GM19438 (cell line): ENCODE measurements around the gene AUP1.
A peak's percentile ranks its signal among the peaks of the same experiment; 100 is the strongest.

Source experiments
- ATAC-seq: cut with Tn5 transposase; IDR thresholded peaks from one replicate; pipeline ENCODE4 v1.9.1; 2021; ENCODE audit warnings: low read depth; ENCODE audit not compliant: unreplicated experiment

AUP1 gene

DNA sequence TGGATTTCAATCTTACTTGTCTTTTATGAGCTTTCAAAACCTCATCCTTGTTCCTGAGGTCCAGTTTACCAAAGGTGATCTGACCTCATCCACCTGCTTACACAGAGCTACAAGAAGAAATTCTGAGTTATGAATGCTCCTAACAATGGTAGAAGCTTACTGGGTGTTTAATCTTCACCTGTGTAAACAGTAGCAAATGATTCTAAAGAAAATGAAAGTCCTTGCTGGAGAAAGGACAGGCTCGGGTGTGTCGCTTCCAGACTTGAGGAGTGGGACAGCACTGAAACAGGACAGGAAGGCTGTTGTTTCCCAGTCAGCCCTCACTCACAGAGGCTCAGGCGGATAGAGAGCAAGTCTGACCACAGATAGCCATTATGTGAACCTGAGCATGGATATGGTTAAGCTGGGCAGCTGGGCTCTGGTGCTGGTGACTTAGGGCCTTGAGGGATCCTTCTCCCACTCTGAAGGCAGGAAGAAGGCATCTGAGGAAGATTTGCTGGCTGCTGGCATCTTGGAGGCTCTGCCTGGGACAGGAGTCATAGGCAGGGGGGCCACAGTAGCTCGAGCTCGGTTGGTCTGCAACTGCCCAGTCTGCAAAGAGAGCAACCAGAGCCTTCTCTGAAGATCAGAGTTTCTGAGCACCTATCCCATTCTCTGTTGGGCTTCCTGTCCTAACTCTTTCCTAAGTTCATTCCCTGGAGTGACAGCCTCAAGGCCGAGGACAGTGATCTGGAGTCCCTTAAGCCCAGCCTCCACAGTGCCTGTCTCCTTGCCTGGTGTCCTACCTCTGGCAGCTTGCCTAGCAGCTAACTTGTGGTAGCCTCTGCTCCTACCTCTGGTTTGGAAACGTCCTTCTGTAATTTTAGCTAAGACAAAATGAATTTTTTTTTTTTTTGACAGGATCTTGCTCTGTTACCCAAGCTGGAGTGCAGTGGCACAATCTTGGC lies 29.1 kb upstream of the AUP1 start:
- no peak for ATAC-seq

DNA sequence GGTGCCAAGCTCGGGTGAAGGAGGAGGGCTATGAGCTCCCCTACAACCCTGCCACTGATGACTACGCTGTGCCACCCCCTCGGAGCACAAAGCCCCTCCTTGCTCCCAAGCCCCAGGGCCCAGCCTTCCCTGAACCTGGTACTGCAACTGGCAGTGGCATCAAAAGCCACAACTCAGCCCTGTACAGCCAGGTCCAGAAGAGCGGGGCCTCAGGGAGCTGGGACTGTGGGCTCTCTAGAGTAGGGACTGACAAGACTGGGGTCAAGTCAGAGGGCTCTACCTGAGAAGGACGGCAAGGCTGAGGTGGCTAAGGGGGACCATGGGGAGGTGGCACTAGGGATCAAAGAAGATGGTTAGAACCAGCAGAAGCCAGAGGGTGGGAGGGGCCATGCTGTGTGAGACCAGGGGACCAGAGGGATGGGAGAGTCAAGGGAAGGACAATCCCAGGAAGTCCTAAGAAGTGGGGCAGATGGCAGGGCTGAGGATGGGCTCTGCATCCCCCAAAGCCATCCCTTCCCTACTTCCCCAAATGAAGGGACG lies 27.4 kb upstream of the AUP1 start:
- no peak for ATAC-seq

DNA sequence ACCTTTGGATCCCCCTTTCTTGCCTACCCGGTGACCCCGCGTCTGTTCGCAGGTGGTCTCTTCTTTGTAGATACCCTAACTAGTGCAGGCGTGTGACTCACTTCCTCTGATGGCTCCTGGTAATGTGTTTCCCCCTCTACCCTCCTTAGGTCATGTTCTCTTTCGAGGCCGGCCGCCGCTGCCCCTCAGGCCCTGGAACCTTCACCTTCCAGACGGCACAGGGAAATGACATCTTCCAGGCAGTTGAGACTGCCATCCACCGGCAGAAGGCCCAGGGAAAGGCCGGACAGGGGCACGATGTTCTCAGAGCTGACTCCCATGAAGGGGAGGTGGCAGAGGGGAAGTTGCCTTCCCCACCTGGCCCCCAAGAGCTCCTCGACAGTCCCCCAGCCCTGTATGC lies 26.7 kb upstream of the AUP1 start:
- no peak for ATAC-seq

DNA sequence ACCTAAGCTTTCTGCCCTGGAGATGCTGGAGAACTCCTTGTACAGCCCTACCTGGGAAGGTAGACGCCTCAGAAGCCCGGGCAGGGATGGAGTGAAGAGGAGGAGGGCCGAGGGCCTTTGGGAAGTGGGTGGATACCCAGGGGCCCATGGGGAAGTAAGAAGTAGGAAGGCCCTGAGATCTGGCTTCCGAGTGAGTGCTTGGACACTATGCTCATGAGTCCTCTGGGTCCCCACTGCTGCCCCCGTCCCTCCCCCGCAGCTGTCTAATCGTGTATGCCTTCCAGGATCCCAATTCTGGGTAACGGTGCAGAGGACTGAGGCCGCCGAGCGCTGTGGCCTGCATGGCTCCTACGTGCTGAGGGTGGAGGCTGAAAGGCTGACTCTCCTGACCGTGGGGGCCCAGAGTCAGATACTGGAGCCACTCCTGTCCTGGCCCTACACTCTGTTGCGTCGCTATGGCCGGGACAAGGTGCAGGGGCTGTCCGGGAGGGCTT lies 26.2 kb upstream of the AUP1 start:
- ATAC-seq = no peak

DNA sequence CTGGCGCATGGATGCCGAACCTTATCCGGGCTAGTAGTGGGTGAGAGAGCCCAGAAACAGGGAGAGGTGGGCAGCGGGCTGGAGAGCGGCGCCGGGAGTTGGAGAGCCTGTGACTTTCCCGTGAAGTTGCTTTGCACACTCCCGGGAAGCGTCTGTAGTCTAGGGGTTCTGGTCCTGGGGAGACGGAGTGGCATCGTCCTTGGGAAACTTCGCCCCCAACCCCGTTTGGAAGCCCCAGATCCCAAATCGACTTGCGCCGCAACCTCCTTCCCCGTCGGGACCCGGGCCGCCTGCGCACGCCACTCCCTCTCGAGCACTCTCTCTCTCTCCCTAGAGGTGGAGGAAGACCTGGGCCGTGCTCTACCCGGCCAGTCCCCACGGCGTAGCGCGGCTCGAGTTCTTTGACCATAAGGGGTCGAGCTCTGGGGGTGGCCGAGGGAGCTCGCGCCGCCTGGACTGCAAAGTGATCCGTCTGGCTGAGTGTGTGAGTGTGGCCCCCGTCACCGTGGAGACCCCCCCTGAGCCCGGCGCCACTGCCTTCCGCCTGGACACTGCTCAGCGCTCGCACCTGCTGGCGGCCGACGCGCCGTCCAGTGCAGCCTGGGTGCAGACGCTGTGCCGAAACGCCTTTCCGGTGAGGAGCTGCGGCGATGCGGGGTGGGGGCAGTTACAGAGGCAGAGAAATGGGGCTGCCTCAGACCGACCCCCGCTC lies 25.5 kb upstream of the AUP1 start:
- peak; percentile 40 for ATAC-seq

DNA sequence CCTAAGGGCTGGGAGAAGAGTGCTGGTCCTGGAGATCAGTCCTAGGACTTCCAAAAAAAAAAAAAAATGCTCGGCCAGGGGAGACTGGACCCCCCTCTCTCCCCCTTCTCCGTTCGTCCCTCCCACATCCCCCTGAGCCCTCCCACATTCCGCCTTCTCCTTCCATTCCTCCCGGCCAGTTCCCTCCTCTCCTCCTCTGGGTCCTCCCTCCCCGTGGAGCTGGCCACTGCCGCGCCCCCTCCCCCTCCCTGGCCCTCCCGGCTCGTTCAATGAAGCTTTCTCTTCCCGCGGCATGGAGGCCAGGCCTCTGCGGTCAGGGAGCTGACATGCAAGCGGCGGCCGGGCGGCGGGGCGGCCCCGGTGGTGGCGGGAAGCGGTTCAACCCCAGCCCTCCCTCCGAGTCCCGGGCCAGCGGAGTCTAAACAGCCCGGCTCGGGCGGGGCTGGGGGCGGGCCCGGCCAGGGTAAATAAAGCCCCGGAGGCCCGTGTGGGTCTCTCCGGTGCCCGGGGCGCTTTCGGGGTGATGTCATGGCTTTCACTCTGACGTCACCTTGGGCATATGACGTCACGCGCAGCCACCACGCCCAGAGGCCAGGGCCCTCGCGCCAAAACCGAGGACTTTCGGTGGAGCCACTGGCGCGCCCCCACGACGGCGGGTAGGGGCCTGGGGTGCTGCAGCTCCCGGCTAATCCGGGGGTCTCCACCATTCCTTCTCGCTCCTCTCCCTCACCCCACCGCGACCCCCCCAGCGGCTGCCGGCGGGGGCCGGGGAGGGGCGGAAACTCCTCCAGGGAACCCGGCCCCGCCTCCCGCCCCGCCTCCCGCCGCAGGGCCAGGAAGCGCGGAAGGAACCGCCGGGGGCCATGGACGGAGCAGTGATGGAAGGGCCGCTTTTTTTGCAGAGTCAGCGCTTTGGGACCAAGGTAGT lies 24.6 kb upstream of the AUP1 start, which contains the start of the genes DOK1 and LOXL3:
DOK1 (plus strand) TSS at position 829 of the 928 bp plus-strand sequence; CDS start at position 864, 35 bp downstream.
LOXL3 (minus strand) TSS at position 51 of the 928 bp plus-strand sequence. CDS start 1,308 bp downstream, outside the sequence.
- peak; percentile 44 for ATAC-seq

DNA sequence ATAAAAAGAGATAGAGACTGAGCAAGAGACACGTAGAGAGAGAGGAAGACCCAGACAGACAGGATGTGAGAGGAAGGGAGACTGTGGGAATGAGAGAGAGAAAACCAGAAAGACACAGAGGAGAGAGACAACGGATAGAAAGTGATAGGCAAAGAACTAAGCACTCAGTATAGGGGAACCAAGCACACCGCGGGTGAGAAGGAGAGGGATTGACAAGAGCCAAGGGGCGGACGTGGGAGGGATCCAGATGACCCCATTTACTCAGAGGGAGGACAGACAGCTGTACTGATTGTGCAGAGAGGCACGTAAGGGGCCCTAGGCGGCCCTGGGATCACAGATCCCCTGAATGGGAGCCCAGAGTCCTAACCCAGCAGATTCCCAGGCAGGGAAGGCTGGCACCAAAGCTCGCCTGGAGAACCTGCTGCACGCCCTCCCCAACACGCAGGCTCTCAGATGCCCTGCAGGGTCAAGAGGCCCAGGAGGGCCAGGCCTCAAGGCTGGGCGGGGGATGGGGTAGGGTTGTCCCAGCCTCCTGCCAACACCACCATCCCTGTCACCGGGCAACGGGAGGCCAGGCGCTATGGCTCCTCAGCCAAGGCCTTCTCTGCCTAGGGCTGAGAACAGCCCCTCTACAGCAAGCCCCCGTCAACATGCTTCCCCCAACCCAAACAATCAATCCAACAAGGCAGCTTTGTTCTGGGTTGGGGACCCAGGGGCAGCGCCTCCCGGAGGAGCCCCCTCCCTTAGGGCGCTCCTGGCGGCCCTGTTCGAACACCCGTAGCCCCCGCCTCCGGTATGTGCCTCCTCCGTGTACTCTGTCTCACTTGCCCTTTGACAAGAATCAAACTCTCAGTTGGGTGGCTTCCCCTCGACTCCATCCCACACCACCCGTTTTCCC lies 23.7 kb upstream of the AUP1 start:
- ATAC-seq = no peak

DNA sequence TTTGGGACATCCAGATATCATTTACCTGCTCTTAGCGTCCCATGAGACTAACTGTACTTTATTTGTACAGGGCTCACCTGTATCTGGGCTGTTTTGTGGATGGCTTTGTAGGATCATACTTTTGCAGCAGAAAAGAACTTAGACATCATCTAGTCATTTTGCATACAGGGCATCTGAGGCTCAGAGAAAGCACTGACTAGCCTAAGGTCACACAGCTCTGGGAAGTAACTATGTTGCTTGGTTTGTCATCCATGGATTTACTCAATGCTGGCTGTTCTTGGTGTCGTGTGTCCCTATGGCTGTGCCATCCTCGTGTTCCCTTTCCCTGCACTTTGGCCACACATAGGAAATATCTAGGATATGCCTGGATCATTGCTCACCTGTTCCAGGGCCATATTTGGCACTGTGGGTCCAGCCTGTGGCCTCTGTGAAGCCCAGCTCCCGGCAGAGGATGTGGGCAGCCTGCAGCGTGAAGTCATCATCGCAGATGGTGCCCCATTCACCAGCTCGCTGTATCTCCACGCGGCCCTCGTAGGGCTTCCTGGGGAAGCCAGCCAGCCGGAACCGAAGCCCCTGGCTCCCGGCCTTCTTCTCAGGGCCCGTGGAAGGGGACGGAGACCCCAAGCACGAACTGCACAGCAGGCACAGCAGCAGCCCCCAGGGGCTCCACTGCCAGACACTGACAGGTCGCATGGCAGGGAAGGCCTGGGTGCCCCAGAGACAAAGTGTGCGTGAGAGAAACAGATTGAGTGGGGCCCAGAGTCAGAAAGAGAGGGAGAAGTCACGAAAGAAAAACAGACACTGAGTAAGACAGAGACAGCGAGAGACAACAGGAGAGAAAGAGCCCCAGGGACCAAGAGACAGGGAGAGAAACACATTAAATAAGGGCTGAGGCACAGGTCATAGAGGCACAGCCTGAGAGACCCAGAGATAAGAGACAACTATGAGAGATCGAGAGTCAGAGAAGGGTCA lies 22.7 kb upstream of the AUP1 start:
- no peak for ATAC-seq

DNA sequence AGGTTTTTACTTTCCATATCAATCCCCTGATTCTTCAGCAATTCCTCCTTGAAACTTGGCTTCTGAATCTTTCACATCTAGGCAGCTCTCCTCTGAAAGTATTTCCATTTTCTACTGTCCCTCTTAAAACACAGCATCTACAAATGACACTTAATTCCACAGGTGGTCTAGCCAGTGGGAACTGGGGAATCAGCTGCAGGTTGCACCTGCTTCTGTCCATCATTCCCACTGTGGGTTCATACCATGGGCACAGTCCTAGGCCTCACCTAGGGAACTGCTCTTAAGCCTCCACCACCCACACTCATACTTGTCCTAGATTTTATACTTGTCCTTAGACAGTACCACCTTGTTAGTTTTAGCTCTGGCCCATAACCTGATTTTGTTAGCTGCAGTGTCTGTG lies 22.0 kb upstream of the AUP1 start:
- ATAC-seq = no peak

DNA sequence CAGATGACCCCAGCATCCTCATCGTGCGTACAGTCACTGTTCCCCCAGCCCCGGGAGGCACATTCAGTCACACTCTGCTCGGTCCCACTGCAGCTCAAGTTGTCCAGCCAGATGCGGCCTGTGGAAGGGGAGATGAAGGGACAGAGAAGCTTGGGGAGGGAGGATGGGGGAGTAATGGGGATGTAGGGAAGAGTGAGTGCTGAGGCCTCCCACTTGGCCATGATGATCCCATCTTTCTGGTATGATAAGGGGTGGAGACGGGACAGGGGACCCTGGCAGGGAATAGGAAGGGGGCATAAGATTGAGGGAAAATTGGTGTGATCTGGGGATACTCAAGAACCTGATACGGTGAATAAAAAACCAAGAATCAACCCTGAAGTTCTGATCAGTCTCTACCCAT lies 20.7 kb upstream of the AUP1 start:
- no peak for ATAC-seq

DNA sequence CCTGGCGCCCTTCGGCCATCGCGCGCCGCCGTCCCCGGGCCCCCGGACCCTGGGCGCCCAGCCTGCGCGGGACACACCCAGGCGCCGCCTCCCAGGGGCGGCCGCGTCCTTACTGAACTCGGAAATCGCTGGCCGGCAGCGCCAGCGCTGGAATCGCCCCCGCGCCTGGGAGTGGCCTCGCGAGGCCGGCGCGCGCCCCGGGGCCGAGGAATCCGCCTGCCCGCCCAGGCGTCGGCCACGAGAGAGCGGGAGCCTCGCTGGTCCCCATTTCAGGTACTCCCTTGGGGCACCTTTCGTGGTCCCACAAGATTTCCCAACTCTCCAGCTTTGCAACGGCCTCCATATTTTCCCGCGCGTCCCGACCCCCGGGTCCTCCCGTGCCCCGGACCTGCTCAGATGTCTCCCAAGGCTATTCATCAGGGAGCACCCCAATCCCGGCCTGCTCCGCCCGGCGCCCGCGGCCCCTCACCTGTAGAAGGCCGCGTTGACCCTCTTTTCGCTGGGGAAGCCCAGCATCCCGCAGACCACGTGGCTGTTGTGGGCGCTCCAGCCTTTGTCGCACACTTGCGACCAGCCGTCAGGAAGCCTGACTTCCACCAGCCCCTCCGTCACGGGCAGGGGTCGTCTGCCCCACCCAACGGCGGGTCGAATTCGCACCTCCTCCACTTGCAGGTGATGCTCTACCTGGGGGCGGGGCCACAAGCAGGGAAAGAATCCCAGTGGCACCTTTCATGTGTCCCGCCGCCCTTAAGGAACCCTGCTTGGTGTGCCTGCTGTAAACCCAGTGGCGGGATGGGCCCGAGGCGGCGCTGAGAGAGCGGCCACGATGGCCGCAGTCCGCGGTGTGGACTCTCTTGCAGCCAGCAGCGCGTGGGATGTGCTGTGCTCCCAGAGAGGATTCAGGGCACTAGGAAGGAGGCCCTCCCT lies 19.7 kb upstream of the AUP1 start:
- no peak for ATAC-seq

DNA sequence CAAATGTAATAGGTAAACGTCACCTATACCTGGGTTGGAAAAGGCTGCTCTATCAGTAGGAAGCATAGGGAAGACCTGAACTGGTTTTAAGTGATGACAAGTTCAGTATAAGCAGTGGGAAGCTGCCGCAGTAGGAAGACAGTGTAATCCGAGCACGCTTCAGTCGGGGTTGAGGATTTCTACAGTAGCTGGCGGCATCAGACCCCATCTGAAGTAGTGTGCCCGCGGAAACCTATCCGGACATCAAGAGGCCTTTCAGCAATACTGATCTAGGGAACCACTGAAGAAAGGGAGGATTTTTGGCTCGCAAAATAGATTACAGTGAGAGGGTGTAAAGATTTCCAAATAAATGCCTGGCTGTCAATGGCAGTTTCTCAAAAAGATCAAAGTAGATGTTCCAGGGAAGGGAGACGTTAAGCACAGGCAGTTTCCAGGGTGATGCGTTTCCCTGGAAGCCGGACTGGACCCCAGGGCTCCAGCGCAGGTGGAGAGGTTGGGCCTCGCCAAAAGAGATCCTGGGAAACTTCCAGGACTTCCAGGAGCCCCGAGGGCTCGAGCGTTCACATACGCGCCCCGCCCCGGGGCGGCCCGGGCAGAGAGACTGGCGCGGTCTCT lies 18.9 kb upstream of the AUP1 start:
- ATAC-seq = no peak

DNA sequence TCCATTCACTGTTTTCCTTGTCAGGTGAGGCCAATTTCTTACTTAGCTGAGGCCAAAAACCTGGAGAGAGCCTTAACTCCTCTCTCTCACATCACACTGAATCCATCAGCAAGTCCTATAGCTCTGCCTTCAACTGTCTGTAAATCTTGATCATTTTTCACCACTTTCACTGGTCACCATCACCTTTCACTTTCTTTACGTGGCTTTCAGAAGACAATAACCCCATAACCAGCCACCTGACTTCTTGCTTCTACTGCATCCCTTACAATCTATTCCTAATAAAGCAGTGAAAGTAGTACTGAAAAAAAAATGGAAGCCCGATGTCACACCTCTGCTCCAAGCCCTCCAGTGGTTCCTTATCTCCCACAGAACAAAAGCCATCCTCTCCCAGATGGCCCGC lies 16.5 kb upstream of the AUP1 start:
- no peak for ATAC-seq

DNA sequence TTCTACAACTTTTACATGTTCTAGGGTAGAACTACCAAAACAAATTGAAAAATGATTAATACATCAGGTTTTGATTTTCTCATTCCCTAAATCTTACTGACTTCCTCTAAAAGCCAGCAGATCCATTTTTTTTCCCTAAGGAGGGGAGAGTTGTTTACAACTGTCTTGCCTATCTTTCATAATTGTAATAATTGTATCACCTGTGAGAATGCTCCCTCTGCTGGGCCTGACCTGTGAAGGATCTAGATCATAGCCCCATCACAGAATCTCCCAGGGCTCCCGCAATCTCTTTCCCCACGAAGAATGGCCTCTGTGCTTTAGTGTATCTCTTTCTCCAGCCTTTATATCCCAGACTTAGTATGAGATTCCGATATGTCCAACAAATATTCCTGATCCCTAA lies 15.1 kb upstream of the AUP1 start:
- ATAC-seq = no peak

DNA sequence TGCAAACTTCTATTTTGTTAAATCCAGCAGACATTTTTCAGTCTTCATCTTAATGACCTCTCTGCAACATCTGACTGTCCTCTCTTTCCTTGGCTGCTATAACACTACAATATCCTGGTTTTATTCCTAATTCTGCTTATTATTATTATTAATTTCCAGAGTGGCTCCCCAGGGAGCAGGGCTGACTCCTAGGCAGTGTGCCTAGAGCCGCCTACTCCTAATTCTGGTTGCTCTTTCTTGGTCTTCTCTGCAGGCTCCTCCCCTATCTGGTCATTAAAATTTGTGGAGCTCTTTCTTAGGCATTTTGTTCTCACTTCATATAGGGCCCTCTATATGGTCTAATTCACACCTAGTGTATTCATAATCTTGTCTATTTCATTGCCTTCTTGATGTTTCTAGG lies 13.5 kb upstream of the AUP1 start:
- no peak for ATAC-seq

DNA sequence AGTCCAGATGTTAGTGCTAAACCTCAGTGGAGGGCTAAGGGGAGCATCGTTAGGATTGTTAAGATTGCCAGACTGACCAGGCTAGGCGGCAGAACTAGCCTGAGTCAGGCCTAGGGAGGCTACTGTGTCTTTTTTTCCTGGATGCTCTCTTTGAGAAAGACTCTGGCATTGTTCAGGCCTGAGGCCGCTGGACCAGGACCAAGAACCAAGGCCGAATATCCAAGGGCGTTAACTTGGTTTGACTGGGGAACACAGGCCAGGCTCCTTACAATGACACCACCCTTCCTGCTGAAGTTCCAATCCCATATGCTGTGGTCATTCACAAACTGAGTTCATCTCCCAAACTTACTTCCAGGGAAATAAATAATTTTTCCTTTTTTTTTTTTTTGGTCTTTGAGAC lies 10.8 kb upstream of the AUP1 start:
- no peak for ATAC-seq
